ENCODE measurements around the gene EZH1.
A peak's percentile ranks its signal among the peaks of the same experiment; 100 is the strongest.

- TF ChIP-seq CTCF (IDR thresholded peaks at IDR 0.05) (peak; percentile 74), POLR2AphosphoS5 (IDR thresholded peaks at IDR 0.05; ENCODE audit: low read depth, low read length) (no peak), TCF7L2 (IDR thresholded peaks at IDR 0.05; ENCODE audit: low read depth, low read length) (no peak), SIN3A (IDR thresholded peaks at IDR 0.05; ENCODE audit: borderline replicate concordance, insufficient read depth, low read depth, low read length) (no peak)
- TF ChIP-seq, protein P1, sequence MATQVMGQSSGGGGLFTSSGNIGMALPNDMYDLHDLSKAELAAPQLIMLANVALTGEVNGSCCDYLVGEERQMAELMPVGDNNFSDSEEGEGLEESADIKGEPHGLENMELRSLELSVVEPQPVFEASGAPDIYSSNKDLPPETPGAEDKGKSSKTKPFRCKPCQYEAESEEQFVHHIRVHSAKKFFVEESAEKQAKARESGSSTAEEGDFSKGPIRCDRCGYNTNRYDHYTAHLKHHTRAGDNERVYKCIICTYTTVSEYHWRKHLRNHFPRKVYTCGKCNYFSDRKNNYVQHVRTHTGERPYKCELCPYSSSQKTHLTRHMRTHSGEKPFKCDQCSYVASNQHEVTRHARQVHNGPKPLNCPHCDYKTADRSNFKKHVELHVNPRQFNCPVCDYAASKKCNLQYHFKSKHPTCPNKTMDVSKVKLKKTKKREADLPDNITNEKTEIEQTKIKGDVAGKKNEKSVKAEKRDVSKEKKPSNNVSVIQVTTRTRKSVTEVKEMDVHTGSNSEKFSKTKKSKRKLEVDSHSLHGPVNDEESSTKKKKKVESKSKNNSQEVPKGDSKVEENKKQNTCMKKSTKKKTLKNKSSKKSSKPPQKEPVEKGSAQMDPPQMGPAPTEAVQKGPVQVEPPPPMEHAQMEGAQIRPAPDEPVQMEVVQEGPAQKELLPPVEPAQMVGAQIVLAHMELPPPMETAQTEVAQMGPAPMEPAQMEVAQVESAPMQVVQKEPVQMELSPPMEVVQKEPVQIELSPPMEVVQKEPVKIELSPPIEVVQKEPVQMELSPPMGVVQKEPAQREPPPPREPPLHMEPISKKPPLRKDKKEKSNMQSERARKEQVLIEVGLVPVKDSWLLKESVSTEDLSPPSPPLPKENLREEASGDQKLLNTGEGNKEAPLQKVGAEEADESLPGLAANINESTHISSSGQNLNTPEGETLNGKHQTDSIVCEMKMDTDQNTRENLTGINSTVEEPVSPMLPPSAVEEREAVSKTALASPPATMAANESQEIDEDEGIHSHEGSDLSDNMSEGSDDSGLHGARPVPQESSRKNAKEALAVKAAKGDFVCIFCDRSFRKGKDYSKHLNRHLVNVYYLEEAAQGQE (IDR thresholded peaks at IDR 0.05; ENCODE audit: insufficient read depth in 1 of 2, low read depth in 2 of 2, low read length in 1 of 2) = no peak
Measured at GRCh38 chr17:42673885-42674754, 70.7 kb downstream of the EZH1 start.
